ENCODE data around the gene EIF4B.

EIF4B gene

GRCh38 chr12:53057816-53058500, 51.7 kb downstream of the EIF4B start:
- DNase-seq (ENCODE audit: low read depth in 2 of 2) = no peak

GRCh38 chr12:53058674-53059433, 52.6 kb downstream of the EIF4B start:
- DNase-seq (ENCODE audit: low read depth in 2 of 2) = no peak

GRCh38 chr12:53059434-53060063, 53.3 kb downstream of the EIF4B start:
- DNase-seq (ENCODE audit: low read depth in 2 of 2) = no peak

- DNase-seq (ENCODE audit: low read depth in 2 of 2) = no peak
These were observed 53.9 kb downstream of the EIF4B start for GRCh38 chr12:53060064-53060720.

GRCh38 chr12:53060721-53061276, 54.5 kb downstream of the EIF4B start:
- no peak for DNase-seq (ENCODE audit: low read depth in 2 of 2)

GRCh38 chr12:53061404-53062010, 55.3 kb downstream of the EIF4B start:
- DNase-seq (ENCODE audit: low read depth in 2 of 2) = no peak

GRCh38 chr12:53062011-53062961, 56.0 kb downstream of the EIF4B start:
- DNase-seq (ENCODE audit: low read depth in 2 of 2) = no peak

- DNase-seq (ENCODE audit: low read depth in 2 of 2) = no peak
These were observed 56.9 kb downstream of the EIF4B start for GRCh38 chr12:53062977-53063707.

GRCh38 chr12:53063708-53064612, 57.7 kb downstream of the EIF4B start:
- no peak for DNase-seq (ENCODE audit: low read depth in 2 of 2)

GRCh38 chr12:53064613-53065436, 58.6 kb downstream of the EIF4B start:
- DNase-seq (ENCODE audit: low read depth in 2 of 2) = no peak

GRCh38 chr12:53065470-53065869, 59.2 kb downstream of the EIF4B start:
- DNase-seq (ENCODE audit: low read depth in 2 of 2) = no peak

- DNase-seq (ENCODE audit: low read depth in 2 of 2) = peak in 1 of 2 experiments; percentile 62
These were observed 60.0 kb downstream of the EIF4B start for GRCh38 chr12:53065975-53066931.

GRCh38 chr12:53067074-53067992, 61.1 kb downstream of the EIF4B start:
- no peak for DNase-seq (ENCODE audit: low read depth in 2 of 2)

GRCh38 chr12:53067993-53068770, 61.9 kb downstream of the EIF4B start:
- DNase-seq (ENCODE audit: low read depth in 2 of 2) = no peak
